Mesenchymal stem cell (in vitro differentiated cells and primary cell): ENCODE measurements around the gene TUBB2A.
"Not testable (repeated sequence)": the region's sequence is repeated elsewhere in the genome, so short reads cannot be mapped to it uniquely, and the experiment has no call there.

ENCODE experiments used
- DNase-seq: peaks from one replicate; pipeline ENCODE4 v3.0.0-alpha.2; 2013
- H2AFZ ChIP-seq: one replicate; pipeline ENCODE4 v1.6.1; 2013; ENCODE audit warnings: low read depth, mild to moderate bottlenecking, control low read depth, inconsistent platforms, low read length, moderate library complexity
- H2AK5ac ChIP-seq: 2 replicates; pipeline ENCODE4 v1.6.1; 2013; ENCODE audit warnings: low read length, moderate library complexity, mild to moderate bottlenecking, inconsistent platforms; ENCODE audit not compliant: severe bottlenecking
- H2BK120ac ChIP-seq: one replicate; pipeline ENCODE4 v1.6.1; 2013; ENCODE audit warnings: low read depth, mild to moderate bottlenecking, inconsistent platforms, low read length, moderate library complexity
- H2BK12ac ChIP-seq, 2 experiments: one replicate each; pipeline ENCODE4 v1.6.1; 2013; ENCODE audit warnings: inconsistent platforms in 2 of 2, low read length in 2 of 2, mild to moderate bottlenecking in 2 of 2, moderate library complexity in 2 of 2, control low read depth in 1 of 2
- H2BK15ac ChIP-seq: one replicate; pipeline ENCODE4 v1.6.1; 2013; ENCODE audit warnings: mild to moderate bottlenecking, low read depth, inconsistent platforms; ENCODE audit not compliant: poor library complexity, severe bottlenecking
- H2BK5ac ChIP-seq: 2 replicates; pipeline ENCODE4 v1.6.1; 2013; ENCODE audit warnings: low read depth, mild to moderate bottlenecking, low read length, control low read depth, inconsistent platforms; ENCODE audit not compliant: poor library complexity, severe bottlenecking
- H3K14ac ChIP-seq, 2 experiments: one replicate each; pipeline ENCODE4 v1.6.1; 2013; ENCODE audit warnings: inconsistent platforms in 2 of 2, low read length in 2 of 2, control low read depth in 1 of 2, mild to moderate bottlenecking in 1 of 2, moderate library complexity in 1 of 2
- H3K18ac ChIP-seq, 2 experiments: one replicate each; pipeline ENCODE4 v1.6.1; 2013; ENCODE audit warnings: inconsistent platforms in 2 of 2, low read length in 2 of 2, control low read depth in 1 of 2, low read depth in 1 of 2, mild to moderate bottlenecking in 1 of 2
- H3K23ac ChIP-seq, 2 experiments: one replicate each; pipeline ENCODE4 v1.6.1; 2013; ENCODE audit warnings: inconsistent platforms in 2 of 2, low read length in 2 of 2, mild to moderate bottlenecking in 2 of 2, moderate library complexity in 2 of 2, control low read depth in 1 of 2
- H3K27ac ChIP-seq: 2 replicates; pipeline ENCODE4 v1.5.1; 2013; ENCODE audit warnings: mild to moderate bottlenecking, moderate library complexity, low read length, control low read depth, inconsistent platforms; ENCODE audit not compliant: poor library complexity, severe bottlenecking
- H3K27me3 ChIP-seq, 2 experiments: 2 replicates each; pipeline versions ENCODE4 v1.6.1 to v1.7.0; 2013; ENCODE audit warnings: low read length in 2 of 2, mild to moderate bottlenecking in 2 of 2, moderate library complexity in 2 of 2, control low read depth in 1 of 2, inconsistent platforms in 1 of 2; ENCODE audit not compliant: control insufficient read depth in 1 of 2, insufficient read depth in 1 of 2
- H3K36me3 ChIP-seq, 2 experiments: 2 replicates each; pipeline versions ENCODE4 v1.6.1 to v1.7.0; 2013; ENCODE audit warnings: low read length in 2 of 2, control low read depth in 1 of 2, inconsistent platforms in 1 of 2, low read depth in 1 of 2, mild to moderate bottlenecking in 1 of 2; ENCODE audit not compliant: insufficient read depth in 2 of 2, control insufficient read depth in 1 of 2
- H3K4ac ChIP-seq, 2 experiments: one replicate each; pipeline ENCODE4 v1.6.1; 2013; ENCODE audit warnings: inconsistent platforms in 2 of 2, low read length in 2 of 2, mild to moderate bottlenecking in 2 of 2, moderate library complexity in 2 of 2, control low read depth in 1 of 2, low read depth in 1 of 2
- H3K4me1 ChIP-seq: 2 replicates; pipeline ENCODE4 v1.6.1; 2013; ENCODE audit warnings: low read depth, low read length, control low read depth; ENCODE audit not compliant: control insufficient read depth, insufficient read depth
- H3K4me2 ChIP-seq: 2 replicates; pipeline ENCODE4 v1.6.1; 2013; ENCODE audit warnings: low read length, mild to moderate bottlenecking, inconsistent platforms; ENCODE audit not compliant: poor library complexity, severe bottlenecking
- H3K4me3 ChIP-seq, 2 experiments: 2 replicates each; pipeline versions ENCODE4 v1.5.1 to v1.7.0; 2013; ENCODE audit warnings: low read length in 2 of 2, mild to moderate bottlenecking in 2 of 2, control low read depth in 1 of 2, low read depth in 1 of 2; ENCODE audit not compliant: insufficient read depth in 1 of 2
- H3K79me1 ChIP-seq: replicated peaks from 2 replicates; pipeline ENCODE4 v1.6.1; 2013; ENCODE audit warnings: mild to moderate bottlenecking, control low read depth, low read length, inconsistent platforms; ENCODE audit not compliant: poor library complexity, severe bottlenecking
- H3K9ac ChIP-seq: 2 replicates; pipeline ENCODE4 v1.7.0; 2013; ENCODE audit warnings: mild to moderate bottlenecking, low read length, moderate library complexity
- H3K9me3 ChIP-seq: 2 replicates; pipeline ENCODE4 v1.7.0; 2013; ENCODE audit warnings: mild to moderate bottlenecking, low read length; ENCODE audit not compliant: control insufficient read depth
- H4K8ac ChIP-seq: one replicate; pipeline ENCODE4 v1.6.1; 2013; ENCODE audit warnings: inconsistent platforms, mild to moderate bottlenecking, low read length, moderate library complexity
- H4K91ac ChIP-seq: one replicate; pipeline ENCODE4 v1.6.1; 2013; ENCODE audit warnings: mild to moderate bottlenecking, low read length, inconsistent platforms
- WGBS: methylation state at CpG from one replicate; pipeline ENCODE4 v1.1.7; 2013; ENCODE audit warnings: mixed read lengths; 5-methylcytosine and 5-hydroxymethylcytosine counted together

TUBB2A gene

DNA sequence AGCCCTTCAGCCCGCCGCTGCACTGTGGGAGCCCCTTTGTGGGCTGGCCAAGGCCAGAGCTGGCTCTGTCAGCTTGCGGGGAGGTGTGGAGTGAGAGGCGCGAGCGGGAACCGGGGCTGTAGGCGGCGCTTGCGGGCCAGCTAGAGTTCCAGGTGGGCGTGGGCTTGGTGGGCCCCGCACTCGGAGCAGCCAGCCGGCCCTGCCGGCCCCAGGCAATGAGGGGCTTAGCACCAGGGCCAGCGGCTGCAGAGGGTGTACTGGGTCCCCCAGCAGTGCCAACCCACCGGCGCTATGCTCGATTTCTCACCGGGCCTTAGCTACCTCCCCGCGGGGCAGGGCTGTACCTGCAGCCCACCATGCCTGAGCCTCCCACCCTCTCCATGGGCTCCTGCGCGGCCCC is 13.3 kb upstream of the TUBB2A start:
- H2AK5ac ChIP-seq, H2BK5ac ChIP-seq, H4K91ac ChIP-seq, H3K9ac ChIP-seq, H2AFZ ChIP-seq, H3K18ac ChIP-seq, H3K4ac ChIP-seq, H2BK12ac ChIP-seq, H3K79me1 ChIP-seq, H3K36me3 ChIP-seq, H3K27me3 ChIP-seq, H2BK15ac ChIP-seq, H3K9me3 ChIP-seq, H4K8ac ChIP-seq, H3K4me3 ChIP-seq, DNase-seq, H3K4me2 ChIP-seq, H3K23ac ChIP-seq, H3K14ac ChIP-seq, H3K27ac ChIP-seq, H3K4me1 ChIP-seq, H2BK120ac ChIP-seq: not testable (repeated sequence)
- WGBS = 98% methylated on average over 24 of the region's 24 CpGs

DNA sequence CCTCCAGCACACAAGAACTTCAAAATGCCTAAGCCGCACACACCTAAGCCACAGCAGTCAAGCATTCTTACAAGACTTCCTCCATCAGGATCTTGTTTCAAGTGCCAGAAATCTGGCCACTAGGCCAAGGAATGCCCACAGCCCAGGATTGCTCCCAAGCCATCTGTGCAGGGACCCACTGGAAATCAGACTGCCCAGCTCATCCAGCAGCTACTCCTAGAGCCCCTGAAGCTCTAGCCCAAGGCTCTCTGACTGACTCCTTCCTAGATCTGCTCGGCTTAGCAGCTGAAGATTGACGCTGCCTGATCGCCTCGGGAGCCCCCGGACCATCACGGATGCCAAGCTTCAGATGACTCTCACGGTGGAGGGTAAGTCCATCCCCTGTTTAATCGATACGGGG is 10.7 kb upstream of the TUBB2A start:
- not testable (repeated sequence) for H2AFZ ChIP-seq, DNase-seq, H3K4me3 ChIP-seq, H4K8ac ChIP-seq, H2BK12ac ChIP-seq, H3K4me2 ChIP-seq, H2BK120ac ChIP-seq, H3K27ac ChIP-seq, H2BK5ac ChIP-seq, H3K4ac ChIP-seq, H3K36me3 ChIP-seq, H3K9ac ChIP-seq, H3K14ac ChIP-seq, H2BK15ac ChIP-seq, H3K27me3 ChIP-seq, H2AK5ac ChIP-seq, H3K23ac ChIP-seq, H3K9me3 ChIP-seq, H3K79me1 ChIP-seq, H3K18ac ChIP-seq, H4K91ac ChIP-seq, H3K4me1 ChIP-seq
- 97% methylated on average over 10 of the region's 10 CpGs for WGBS

- not testable (repeated sequence) for H2BK12ac ChIP-seq, H3K27ac ChIP-seq, H4K91ac ChIP-seq, H3K27me3 ChIP-seq, H3K4ac ChIP-seq, H2AFZ ChIP-seq, H3K79me1 ChIP-seq, H2BK5ac ChIP-seq, H2BK15ac ChIP-seq, DNase-seq, H3K9ac ChIP-seq, H2BK120ac ChIP-seq, H3K4me1 ChIP-seq, H3K36me3 ChIP-seq, H3K4me2 ChIP-seq, H3K14ac ChIP-seq, H3K9me3 ChIP-seq, H3K23ac ChIP-seq, H2AK5ac ChIP-seq, H3K4me3 ChIP-seq
- Histone ChIP-seq H4K8ac (peak overlapping the region; percentile 54), H3K18ac (peak overlapping the region in 1 of 2 experiments; percentile 5)
- 60% methylated on average over 9 of the region's 10 CpGs for WGBS
Observed at GRCh38 chr6:3166535-3167225, 9.3 kb upstream of the TUBB2A start.

DNA sequence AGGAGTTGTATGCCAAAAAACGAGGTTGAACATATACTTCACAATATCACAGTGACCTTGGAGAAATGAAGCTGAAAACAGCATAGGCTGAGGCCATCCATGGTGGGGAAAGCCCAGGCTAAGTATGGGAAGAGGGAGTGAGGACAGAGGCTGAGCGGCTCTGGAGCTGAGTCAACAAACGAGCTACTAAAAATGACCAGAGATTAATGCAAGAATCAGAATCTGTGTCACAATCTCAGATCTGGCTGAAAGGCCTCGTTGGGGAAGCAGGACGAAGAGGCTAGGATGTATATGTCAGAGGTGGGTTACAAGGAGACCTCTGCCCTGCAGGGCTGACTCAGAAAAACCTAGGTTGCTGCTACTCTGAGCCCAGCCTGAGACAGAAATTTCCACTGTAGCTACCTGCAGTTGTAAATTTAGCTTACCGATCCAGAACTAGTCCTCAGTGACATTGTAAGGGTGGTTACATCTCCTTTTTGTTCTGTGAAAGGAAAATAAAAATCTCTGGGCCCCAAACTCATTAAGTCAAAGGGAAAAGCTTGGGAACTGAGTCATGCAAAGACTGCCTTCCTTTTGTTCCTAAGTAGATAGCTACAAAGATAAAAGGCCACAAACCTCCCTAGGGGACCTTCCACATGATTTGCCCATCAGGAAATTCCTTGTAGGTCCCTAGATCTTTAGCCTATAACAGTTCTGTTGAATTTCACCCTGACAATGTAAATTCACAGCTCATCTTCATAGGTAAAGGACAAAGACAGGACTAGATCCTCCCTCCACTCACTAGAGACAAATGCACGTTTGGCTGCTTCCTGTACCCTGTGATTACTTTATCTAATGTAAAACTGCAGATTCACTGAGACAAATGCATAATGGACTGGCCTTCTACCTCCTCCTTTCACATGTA is 8.5 kb upstream of the TUBB2A start:
- Histone ChIP-seq H3K36me3 (no peaks in the 10 kb centered on the region), H4K8ac (no peak overlapping the region), H3K14ac (no peak overlapping the region), H2BK12ac (no peak overlapping the region), H2BK15ac (no peak overlapping the region), H3K18ac (no peak overlapping the region), H3K79me1 (no peaks in the 10 kb centered on the region), H3K27ac (no peak overlapping the region), H3K4me1 (peaks cover 3% of the 10 kb centered on the region), H3K4me3 (no peak overlapping the region), H3K4me2 (no peak overlapping the region), H3K27me3 (peaks cover 0 to 5% of the 10 kb centered on the region in 2 experiments), H4K91ac (no peak overlapping the region), H2AK5ac (no peak overlapping the region), H3K23ac (no peak overlapping the region), H3K9me3 (no peaks in the 10 kb centered on the region), H2BK5ac (no peak overlapping the region), H2BK120ac (no peak overlapping the region), H2AFZ (peak overlapping the region; percentile 56), H3K9ac (no peak overlapping the region), H3K4ac (peak overlapping the region in 1 of 2 experiments; percentile 57)
- WGBS = 15% methylated on average over 5 of the region's 7 CpGs
- peak; percentile 91 for DNase-seq
